HL-60 (cell line): Measurements from ENCODE around the gene ZNF383.
"Not testable (repeated sequence)": the region's sequence is repeated elsewhere in the genome, so short reads cannot be mapped to it uniquely, and the experiment has no call there.

Source experiments
- DNase-seq, 2 experiments: peaks; one replicate each; pipeline ENCODE4 v3.0.0-alpha.2; 2010 to 2020; ENCODE audit warnings: low read depth in 1 of 2, low spot score in 1 of 2
- H3K27ac ChIP-seq: fragments of 250-450 bp; sonication (Bioruptor Pico); replicated peaks from 2 replicates; pipeline ENCODE4 v1.5.1; 2020; ENCODE audit warnings: mild to moderate bottlenecking, moderate library complexity
- H3K27me3 ChIP-seq: fragments of 250-450 bp; sonication (Bioruptor Pico); 2 replicates; pipeline ENCODE4 v1.5.1; 2021; ENCODE audit warnings: mild to moderate bottlenecking, moderate library complexity; ENCODE audit not compliant: insufficient read depth, poor library complexity, severe bottlenecking
- H3K4me3 ChIP-seq: replicated peaks from 2 replicates; pipeline ENCODE4 v1.5.1; 2011; ENCODE audit warnings: mild to moderate bottlenecking, control low read depth, low read length; ENCODE audit not compliant: insufficient read depth

ZNF383 gene

DNA sequence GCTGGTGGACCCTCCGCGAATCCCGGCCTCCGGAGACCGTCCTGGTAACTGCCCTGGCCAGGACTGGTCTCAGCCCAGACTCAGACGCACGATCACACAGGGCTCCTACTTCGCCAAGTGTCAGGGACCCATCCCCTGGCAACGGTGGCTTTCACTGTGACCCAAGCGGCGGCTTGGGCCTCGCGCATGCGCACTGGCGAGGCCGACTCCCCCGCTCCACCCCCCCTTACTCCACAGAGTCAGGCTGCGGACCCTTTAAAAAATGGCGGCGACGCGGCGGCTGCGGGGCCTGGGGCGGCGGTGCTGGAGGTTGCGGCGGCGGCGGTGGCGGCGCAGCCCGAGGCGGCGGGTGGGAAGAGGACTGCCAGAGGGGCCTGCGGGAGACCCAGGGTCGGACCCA lies 66.0 kb downstream of the ZNF383 start:
- H3K4me3 ChIP-seq, H3K27me3 ChIP-seq, H3K27ac ChIP-seq, DNase-seq: not testable (repeated sequence)

DNA sequence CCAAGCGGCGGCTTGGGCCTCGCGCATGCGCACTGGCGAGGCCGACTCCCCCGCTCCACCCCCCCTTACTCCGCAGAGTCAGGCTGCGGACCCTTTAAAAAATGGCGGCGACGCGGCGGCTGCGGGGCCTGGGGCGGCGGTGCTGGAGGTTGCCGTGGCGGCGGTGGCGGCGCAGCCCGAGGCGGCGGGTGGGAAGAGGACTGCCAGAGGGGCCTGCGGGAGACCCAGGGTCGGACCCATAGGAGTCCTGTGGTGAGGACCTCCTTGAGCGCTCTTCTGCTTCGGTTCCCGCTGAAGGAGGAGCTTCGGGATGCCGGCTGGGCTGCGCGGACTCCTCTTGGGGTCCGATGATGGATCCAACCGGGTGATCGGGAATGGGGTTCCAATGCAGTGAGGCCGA lies 71.2 kb downstream of the ZNF383 start:
- not testable (repeated sequence) for H3K4me3 ChIP-seq, H3K27me3 ChIP-seq, H3K27ac ChIP-seq
- peak in 1 of 2 experiments; percentile 14 for DNase-seq

DNA sequence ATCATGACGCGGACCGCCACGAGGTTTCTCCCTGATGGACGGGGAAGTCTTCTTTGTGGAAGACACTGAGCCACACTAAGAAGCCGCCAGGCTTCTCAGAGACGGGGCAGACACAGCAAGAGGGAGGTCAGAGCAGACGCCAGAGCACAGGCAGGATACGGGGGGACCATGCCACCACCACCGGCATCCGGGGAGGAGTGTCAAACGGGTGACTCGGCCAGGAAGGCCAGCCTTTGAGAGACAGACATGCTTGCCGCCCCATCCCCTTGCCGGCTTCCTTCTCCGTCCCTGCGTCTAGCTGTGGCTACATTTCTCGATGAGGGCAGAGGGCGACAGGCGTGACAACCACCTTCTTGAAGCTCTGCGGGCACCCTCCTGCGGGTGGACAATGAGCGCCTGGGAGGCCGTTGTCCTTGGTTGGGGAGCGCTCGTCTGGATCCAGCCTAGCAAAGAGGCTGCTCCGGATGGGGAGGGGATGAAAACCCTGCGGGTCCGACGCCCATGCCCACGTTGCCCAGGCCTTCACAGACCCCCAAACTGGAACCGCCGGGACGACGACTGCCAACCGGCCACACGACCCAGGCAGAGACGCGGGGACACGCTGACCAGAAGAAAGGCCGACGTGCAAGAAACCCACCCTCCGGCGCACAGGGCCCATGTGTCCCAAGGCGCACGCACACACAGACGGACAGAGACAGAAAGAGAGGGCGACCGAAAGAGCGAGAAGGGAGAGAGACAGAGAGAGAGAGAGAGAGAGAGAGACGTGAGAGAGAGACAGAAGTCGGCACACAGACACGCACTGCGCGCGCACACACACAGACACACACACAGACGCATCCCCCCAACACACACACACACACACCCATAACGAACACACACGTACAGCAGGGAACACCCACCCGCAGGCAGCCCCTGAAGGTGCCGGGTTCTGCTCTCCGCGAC lies 75.3 kb downstream of the ZNF383 start:
- not testable (repeated sequence) for H3K27ac ChIP-seq, H3K4me3 ChIP-seq, H3K27me3 ChIP-seq
- DNase-seq, result peak in 1 of 2 experiments; percentile 23

DNA sequence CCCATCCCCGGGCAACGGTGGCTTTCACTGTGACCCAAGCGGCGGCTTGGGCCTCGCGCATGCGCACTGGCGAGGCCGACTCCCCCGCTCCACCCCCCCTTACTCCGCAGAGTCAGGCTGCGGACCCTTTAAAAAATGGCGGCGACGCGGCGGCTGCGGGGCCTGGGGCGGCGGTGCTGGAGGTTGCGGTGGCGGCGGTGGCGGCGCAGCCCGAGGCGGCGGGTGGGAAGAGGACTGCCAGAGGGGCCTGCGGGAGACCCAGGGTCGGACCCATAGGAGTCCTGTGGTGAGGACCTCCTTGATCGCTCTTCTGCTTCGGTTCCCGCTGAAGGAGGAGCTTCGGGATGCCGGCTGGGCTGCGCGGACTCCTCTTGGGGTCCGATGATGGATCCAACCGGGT lies 76.2 kb downstream of the ZNF383 start:
- H3K4me3 ChIP-seq, H3K27me3 ChIP-seq, DNase-seq, H3K27ac ChIP-seq: not testable (repeated sequence)
